Fibroblast of the aortic adventitia (primary cell): ENCODE measurements around the gene AHSP. TPM values are rescaled to one million over a fixed set of nuclear protein-coding genes. Genes with fewer than 3 reads are reported as not detected.

Experiments
- DNase-seq: peaks from one replicate; pipeline ENCODE4 v3.0.0-alpha.2; 2010; ENCODE audit warnings: low read depth
- H3K4me3 ChIP-seq: 2 replicates; pipeline ENCODE4 v1.5.1; 2011; ENCODE audit warnings: low read depth, mild to moderate bottlenecking, control low read depth, low read length, moderate library complexity
- total RNA-seq: library from RNA; depleted of rRNA; stranded (reverse); fragments of >200 nt; gene quantifications from 2 replicates; pipeline ENCODE4 v1.2.3, GENCODE V29; 2012; ENCODE audit warnings: low replicate concordance
- TF ChIP-seq, protein P1 (sequence below): IDR thresholded peaks from 2 replicates; pipeline ENCODE4 v1.5.1; 2011; ENCODE audit warnings: mild to moderate bottlenecking, low read length, control low read depth, inconsistent platforms; ENCODE audit not compliant: insufficient read depth

Gene AHSP
- total RNA-seq, 1 donor = not detected

GRCh38 chr16:31485571-31485970, 42.1 kb upstream of the AHSP start:
- no peak for DNase-seq
- H3K4me3 ChIP-seq = no peak overlapping the region
- TF ChIP-seq, protein P1, sequence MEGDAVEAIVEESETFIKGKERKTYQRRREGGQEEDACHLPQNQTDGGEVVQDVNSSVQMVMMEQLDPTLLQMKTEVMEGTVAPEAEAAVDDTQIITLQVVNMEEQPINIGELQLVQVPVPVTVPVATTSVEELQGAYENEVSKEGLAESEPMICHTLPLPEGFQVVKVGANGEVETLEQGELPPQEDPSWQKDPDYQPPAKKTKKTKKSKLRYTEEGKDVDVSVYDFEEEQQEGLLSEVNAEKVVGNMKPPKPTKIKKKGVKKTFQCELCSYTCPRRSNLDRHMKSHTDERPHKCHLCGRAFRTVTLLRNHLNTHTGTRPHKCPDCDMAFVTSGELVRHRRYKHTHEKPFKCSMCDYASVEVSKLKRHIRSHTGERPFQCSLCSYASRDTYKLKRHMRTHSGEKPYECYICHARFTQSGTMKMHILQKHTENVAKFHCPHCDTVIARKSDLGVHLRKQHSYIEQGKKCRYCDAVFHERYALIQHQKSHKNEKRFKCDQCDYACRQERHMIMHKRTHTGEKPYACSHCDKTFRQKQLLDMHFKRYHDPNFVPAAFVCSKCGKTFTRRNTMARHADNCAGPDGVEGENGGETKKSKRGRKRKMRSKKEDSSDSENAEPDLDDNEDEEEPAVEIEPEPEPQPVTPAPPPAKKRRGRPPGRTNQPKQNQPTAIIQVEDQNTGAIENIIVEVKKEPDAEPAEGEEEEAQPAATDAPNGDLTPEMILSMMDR = no peak

- no peak for DNase-seq
- no peak overlapping the region for H3K4me3 ChIP-seq
- TF ChIP-seq, protein P1 = no peak
Measured at GRCh38 chr16:31486045-31486444, 41.7 kb upstream of the AHSP start.

DNA sequence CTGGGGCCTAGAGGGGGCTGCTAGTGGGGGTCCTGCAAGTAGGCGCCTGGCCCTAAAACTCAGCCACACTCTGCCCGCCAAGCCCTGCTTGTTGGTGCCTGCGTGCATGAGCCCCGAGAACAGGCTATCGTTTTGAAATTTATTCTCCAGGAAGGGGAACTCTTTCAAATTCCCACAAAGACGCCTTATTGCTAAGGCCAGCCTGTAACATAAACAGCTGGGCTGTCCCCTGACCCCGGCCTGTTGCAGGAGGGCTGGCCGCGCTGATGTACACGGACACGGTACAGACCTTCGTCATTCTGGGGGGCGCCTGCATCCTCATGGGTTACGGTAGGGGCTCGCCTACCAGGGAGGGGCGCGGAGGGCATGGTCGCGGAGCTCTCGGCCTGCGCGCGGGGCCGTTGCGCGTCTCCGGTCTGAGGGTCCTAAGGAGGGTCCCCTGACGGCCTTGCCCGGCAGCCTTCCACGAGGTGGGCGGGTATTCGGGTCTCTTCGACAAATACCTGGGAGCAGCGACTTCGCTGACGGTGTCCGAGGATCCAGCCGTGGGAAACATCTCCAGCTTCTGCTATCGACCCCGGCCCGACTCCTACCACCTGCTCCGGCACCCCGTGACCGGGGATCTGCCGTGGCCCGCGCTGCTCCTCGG, 40.5 kb upstream of the AHSP start:
- H3K4me3 ChIP-seq = peak overlapping the region; percentile 62
- DNase-seq = no peak
- TF ChIP-seq, protein P1 = no peak

- TF ChIP-seq, protein P1 = no peak
- peak overlapping the region; percentile 62 for H3K4me3 ChIP-seq
- peak; percentile 10 for DNase-seq
Measured at GRCh38 chr16:31487720-31488467, 39.8 kb upstream of the AHSP start.

GRCh38 chr16:31488468-31489297, 39.0 kb upstream of the AHSP start:
- H3K4me3 ChIP-seq = peak overlapping the region; percentile 62
- TF ChIP-seq, protein P1 = no peak

DNA sequence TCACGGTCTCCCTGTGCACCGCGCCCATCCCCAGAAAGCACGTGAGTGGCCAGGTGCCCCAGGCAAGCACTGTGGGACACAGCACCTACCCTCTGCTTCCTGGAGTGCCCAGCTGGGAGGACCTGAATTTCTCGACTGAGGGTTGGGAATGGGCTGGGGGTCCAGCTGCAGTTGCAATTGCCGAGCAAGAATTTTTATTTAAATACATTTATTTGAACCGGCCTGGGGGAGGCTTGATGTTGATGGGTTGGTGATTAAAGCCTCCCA, 38.5 kb upstream of the AHSP start:
- TF ChIP-seq, protein P1 = no peak
- DNase-seq = no peak
- H3K4me3 ChIP-seq = no peak overlapping the region

More at GRCh38 chr16:31488468-31489297, 39.0 kb upstream of the AHSP start:
- no peak for DNase-seq
